IPS-18c (cell line): ENCODE measurements around the gene AGXT2.

ENCODE experiments used
- H3K4me3 ChIP-seq: 2 replicates; pipeline ENCODE4 v1.7.0; 2013; ENCODE audit warnings: low read depth, mild to moderate bottlenecking, low read length, moderate library complexity; ENCODE audit not compliant: insufficient read depth
- H3K9me3 ChIP-seq: one replicate; pipeline ENCODE4 v1.6.1; 2013; ENCODE audit warnings: mild to moderate bottlenecking, low read length, moderate library complexity; ENCODE audit not compliant: control insufficient read depth, insufficient read depth

AGXT2 gene

GRCh38 chr5:35030426-35031100 is 17.2 kb downstream of the AGXT2 start:
- no peak overlapping the region for H3K4me3 ChIP-seq
- no peaks in the 10 kb centered on the region for H3K9me3 ChIP-seq

- H3K9me3 ChIP-seq, result no peaks in the 10 kb centered on the region
- H3K4me3 ChIP-seq, result no peak overlapping the region
Measured at GRCh38 chr5:35029333-35029732, 18.4 kb downstream of the AGXT2 start.

- Histone ChIP-seq H3K4me3 (no peak overlapping the region), H3K9me3 (no peaks in the 10 kb centered on the region)
Measured at GRCh38 chr5:35026941-35027340, 20.8 kb downstream of the AGXT2 start.

GRCh38 chr5:35026280-35026840 is 21.4 kb downstream of the AGXT2 start:
- H3K9me3 ChIP-seq, result no peaks in the 10 kb centered on the region
- H3K4me3 ChIP-seq, result no peak overlapping the region

GRCh38 chr5:35024911-35025510 is 22.7 kb downstream of the AGXT2 start:
- no peak overlapping the region for H3K4me3 ChIP-seq

GRCh38 chr5:35023391-35024178 is 24.2 kb downstream of the AGXT2 start:
- H3K4me3 ChIP-seq, result no peak overlapping the region
- no peaks in the 10 kb centered on the region for H3K9me3 ChIP-seq

More at GRCh38 chr5:35024911-35025510, 22.7 kb downstream of the AGXT2 start:
- H3K9me3 ChIP-seq, result no peaks in the 10 kb centered on the region

GRCh38 chr5:35016174-35017051 is 31.3 kb downstream of the AGXT2 start:
- no peak overlapping the region for H3K4me3 ChIP-seq
- no peaks in the 10 kb centered on the region for H3K9me3 ChIP-seq

- no peaks in the 10 kb centered on the region for H3K9me3 ChIP-seq
- no peak overlapping the region for H3K4me3 ChIP-seq
Measured at GRCh38 chr5:35015063-35015462, 32.7 kb downstream of the AGXT2 start.

GRCh38 chr5:35012796-35013195 is 35.0 kb downstream of the AGXT2 start:
- no peak overlapping the region for H3K4me3 ChIP-seq
- H3K9me3 ChIP-seq, result no peaks in the 10 kb centered on the region

GRCh38 chr5:35012365-35012764 is 35.4 kb downstream of the AGXT2 start:
- Histone ChIP-seq H3K9me3 (no peaks in the 10 kb centered on the region), H3K4me3 (no peak overlapping the region)

GRCh38 chr5:35010676-35011075 is 37.1 kb downstream of the AGXT2 start:
- Histone ChIP-seq H3K9me3 (peaks cover 3% of the 10 kb centered on the region), H3K4me3 (no peak overlapping the region)

GRCh38 chr5:35009657-35010056 is 38.1 kb downstream of the AGXT2 start:
- H3K4me3 ChIP-seq, result no peak overlapping the region
- H3K9me3 ChIP-seq, result peaks cover 3% of the 10 kb centered on the region

- Histone ChIP-seq H3K4me3 (no peak overlapping the region), H3K9me3 (peaks cover 3% of the 10 kb centered on the region)
Measured at GRCh38 chr5:35009019-35009418, 38.7 kb downstream of the AGXT2 start.

GRCh38 chr5:35004771-35005170 is 43.0 kb downstream of the AGXT2 start:
- H3K9me3 ChIP-seq, result peaks cover 3% of the 10 kb centered on the region
- H3K4me3 ChIP-seq, result no peak overlapping the region

- Histone ChIP-seq H3K9me3 (peaks cover 3% of the 10 kb centered on the region), H3K4me3 (no peak overlapping the region)
Measured at GRCh38 chr5:35004200-35004599, 43.5 kb downstream of the AGXT2 start.

GRCh38 chr5:35003018-35003957 is 44.5 kb downstream of the AGXT2 start:
- no peak overlapping the region for H3K4me3 ChIP-seq

More at GRCh38 chr5:35003018-35003957, 44.5 kb downstream of the AGXT2 start:
- H3K9me3 ChIP-seq, result peaks cover 3% of the 10 kb centered on the region
